HG03045 (cell line): ENCODE results near the gene TRIM39.
"Not testable (repeated sequence)": the region's sequence is repeated elsewhere in the genome, so short reads cannot be mapped to it uniquely, and the experiment has no call there.

Experiments
- ATAC-seq: cut with Tn5 transposase; IDR thresholded peaks from one replicate; pipeline ENCODE4 v1.9.1; 2021; ENCODE audit warnings: mild to moderate bottlenecking, moderate library complexity; ENCODE audit not compliant: unreplicated experiment

Gene TRIM39

DNA sequence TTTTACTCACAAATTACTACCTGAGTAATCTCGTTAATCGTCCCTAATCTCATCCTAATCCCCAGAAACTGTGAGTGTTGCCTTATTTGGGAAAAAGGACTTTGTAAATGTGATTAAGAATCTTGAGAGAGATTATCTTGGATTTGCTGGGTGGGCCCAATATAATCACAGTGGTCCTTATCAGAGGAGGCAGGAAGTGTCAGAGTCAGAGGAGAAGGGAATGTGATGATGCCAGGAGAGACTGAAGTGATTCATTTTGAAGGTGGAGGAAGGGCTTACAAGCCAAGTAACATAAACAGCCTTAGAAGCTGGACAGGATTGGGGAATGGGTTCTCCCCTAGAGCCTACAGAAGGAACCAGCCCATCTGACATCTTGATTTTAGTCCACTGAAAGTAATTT lies 34.9 kb downstream of the TRIM39 start:
- no peak for ATAC-seq

- ATAC-seq = no peak
Observed at GRCh38 chr6:30363459-30363858, 36.7 kb downstream of the TRIM39 start.

DNA sequence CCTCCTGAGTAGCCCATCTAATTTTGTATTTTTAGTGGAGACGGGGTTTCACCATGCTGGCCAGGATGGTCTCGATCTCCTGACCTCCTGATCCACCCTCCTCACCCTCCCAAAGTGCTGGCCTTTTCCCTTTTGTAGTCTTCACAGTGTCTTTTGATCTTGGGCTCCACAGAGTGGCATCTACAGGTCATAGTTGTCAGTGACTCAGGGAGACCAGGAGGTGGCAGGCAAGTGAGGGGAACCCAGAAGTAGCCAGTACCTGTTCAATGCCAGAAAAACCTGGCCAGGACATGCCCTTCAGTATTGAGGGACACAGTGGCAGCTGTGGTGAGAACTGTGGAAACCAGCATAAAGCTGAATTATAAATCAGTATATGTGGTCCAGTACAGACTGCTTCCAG lies 37.9 kb downstream of the TRIM39 start:
- no peak for ATAC-seq

GRCh38 chr6:30369280-30369679 lies 42.6 kb downstream of the TRIM39 start:
- ATAC-seq = not testable (repeated sequence)

GRCh38 chr6:30378290-30378937 lies 51.7 kb downstream of the TRIM39 start:
- no peak for ATAC-seq

DNA sequence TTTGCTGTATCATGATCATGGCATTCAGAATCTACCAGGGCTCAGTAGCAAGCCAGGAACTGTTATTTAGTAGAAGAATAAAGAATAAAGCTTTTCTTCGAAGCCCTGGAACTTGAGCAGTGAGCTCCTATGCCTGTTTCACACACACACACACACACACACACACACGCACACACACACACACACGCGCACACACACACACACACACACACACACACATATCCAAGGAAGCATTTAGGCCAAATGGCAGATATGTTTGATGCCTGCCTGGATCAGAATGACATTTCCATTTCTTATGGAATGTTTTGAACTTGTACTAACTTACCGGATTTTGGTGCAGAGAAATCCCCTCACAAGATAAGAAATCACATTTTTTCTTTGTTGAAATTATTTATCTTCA lies 53.7 kb downstream of the TRIM39 start:
- ATAC-seq = no peak

GRCh38 chr6:30386166-30386565 lies 59.4 kb downstream of the TRIM39 start:
- ATAC-seq = no peak

GRCh38 chr6:30391240-30391639 lies 64.5 kb downstream of the TRIM39 start:
- no peak for ATAC-seq
